ENCODE results near the gene ZNF326.

GRCh38 chr1:90023691-90024090, 28.8 kb downstream of the ZNF326 start:
- TF ChIP-seq, protein P1, sequence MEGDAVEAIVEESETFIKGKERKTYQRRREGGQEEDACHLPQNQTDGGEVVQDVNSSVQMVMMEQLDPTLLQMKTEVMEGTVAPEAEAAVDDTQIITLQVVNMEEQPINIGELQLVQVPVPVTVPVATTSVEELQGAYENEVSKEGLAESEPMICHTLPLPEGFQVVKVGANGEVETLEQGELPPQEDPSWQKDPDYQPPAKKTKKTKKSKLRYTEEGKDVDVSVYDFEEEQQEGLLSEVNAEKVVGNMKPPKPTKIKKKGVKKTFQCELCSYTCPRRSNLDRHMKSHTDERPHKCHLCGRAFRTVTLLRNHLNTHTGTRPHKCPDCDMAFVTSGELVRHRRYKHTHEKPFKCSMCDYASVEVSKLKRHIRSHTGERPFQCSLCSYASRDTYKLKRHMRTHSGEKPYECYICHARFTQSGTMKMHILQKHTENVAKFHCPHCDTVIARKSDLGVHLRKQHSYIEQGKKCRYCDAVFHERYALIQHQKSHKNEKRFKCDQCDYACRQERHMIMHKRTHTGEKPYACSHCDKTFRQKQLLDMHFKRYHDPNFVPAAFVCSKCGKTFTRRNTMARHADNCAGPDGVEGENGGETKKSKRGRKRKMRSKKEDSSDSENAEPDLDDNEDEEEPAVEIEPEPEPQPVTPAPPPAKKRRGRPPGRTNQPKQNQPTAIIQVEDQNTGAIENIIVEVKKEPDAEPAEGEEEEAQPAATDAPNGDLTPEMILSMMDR (IDR thresholded peaks at IDR 0.05; ENCODE audit: control extremely low read depth in 1 of 3, insufficient read depth in 1 of 3, low read depth in 1 of 3, low read length in 3 of 3) = no peak
- TF ChIP-seq, protein P2, sequence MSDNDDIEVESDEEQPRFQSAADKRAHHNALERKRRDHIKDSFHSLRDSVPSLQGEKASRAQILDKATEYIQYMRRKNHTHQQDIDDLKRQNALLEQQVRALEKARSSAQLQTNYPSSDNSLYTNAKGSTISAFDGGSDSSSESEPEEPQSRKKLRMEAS (IDR thresholded peaks at IDR 0.05) = no peak
- no peak for TF ChIP-seq POLR2A (IDR thresholded peaks at IDR 0.05; ENCODE audit: control extremely low read depth in 1 of 2, low read depth in 2 of 2, low read length in 2 of 2)
- no peak for TF ChIP-seq EZH2 (IDR thresholded peaks at IDR 0.05; ENCODE audit: low read depth, low read length, severe bottlenecking)

All from H1 (cell line).